Measurements from ENCODE around the gene CXorf49.
"Not testable (repeated sequence)": the region's sequence is repeated elsewhere in the genome, so short reads cannot be mapped to it uniquely, and the experiment has no call there.

Gene CXorf49

GRCh38 chrX:71718185-71718584 lies at the start of gene CXorf49:
Gene CXorf49 (minus strand): TSS chrX:71718285. CDS start chrX:71718151, 134 bp downstream.
- WGBS (ENCODE audit: insufficient coverage, insufficient read length): no CpG with 5 or more reads among the region's 30 CpGs
- H3K4me1 ChIP-seq (ENCODE audit: control insufficient read depth, insufficient read depth, low read length); H3K9me3 ChIP-seq (ENCODE audit: control insufficient read depth, insufficient read depth, low read length); H3K27ac ChIP-seq (ENCODE audit: low read length); H3K27me3 ChIP-seq (ENCODE audit: control insufficient read depth, insufficient read depth, low read length); H3K4me3 ChIP-seq (ENCODE audit: low read length); DNase-seq (ENCODE audit: low read depth, low spot score); H3K36me3 ChIP-seq (ENCODE audit: control insufficient read depth, insufficient read depth, low read length): not testable (repeated sequence)

- not testable (repeated sequence) for H3K9me3 ChIP-seq (ENCODE audit: control insufficient read depth, insufficient read depth, low read length); H3K4me3 ChIP-seq (ENCODE audit: low read length); H3K36me3 ChIP-seq (ENCODE audit: control insufficient read depth, insufficient read depth, low read length); H3K27me3 ChIP-seq (ENCODE audit: control insufficient read depth, insufficient read depth, low read length); H3K27ac ChIP-seq (ENCODE audit: low read length); DNase-seq (ENCODE audit: low read depth, low spot score); H3K4me1 ChIP-seq (ENCODE audit: control insufficient read depth, insufficient read depth, low read length)
- no CpG with 5 or more reads among the region's 14 CpGs for WGBS (ENCODE audit: insufficient coverage, insufficient read length)
These were observed 49.0 kb upstream of the CXorf49 start for GRCh38 chrX:71767134-71767533.

GRCh38 chrX:71765613-71766012 lies 47.5 kb upstream of the CXorf49 start:
- H3K36me3 ChIP-seq (ENCODE audit: control insufficient read depth, insufficient read depth, low read length); DNase-seq (ENCODE audit: low read depth, low spot score); H3K4me3 ChIP-seq (ENCODE audit: low read length); H3K27me3 ChIP-seq (ENCODE audit: control insufficient read depth, insufficient read depth, low read length); H3K4me1 ChIP-seq (ENCODE audit: control insufficient read depth, insufficient read depth, low read length); H3K9me3 ChIP-seq (ENCODE audit: control insufficient read depth, insufficient read depth, low read length); H3K27ac ChIP-seq (ENCODE audit: low read length): not testable (repeated sequence)
- no CpG with 5 or more reads among the region's 8 CpGs for WGBS (ENCODE audit: insufficient coverage, insufficient read length)

GRCh38 chrX:71764832-71765231 lies 46.7 kb upstream of the CXorf49 start:
- not testable (repeated sequence) for DNase-seq (ENCODE audit: low read depth, low spot score); H3K4me3 ChIP-seq (ENCODE audit: low read length); H3K4me1 ChIP-seq (ENCODE audit: control insufficient read depth, insufficient read depth, low read length); H3K27me3 ChIP-seq (ENCODE audit: control insufficient read depth, insufficient read depth, low read length); H3K36me3 ChIP-seq (ENCODE audit: control insufficient read depth, insufficient read depth, low read length); H3K9me3 ChIP-seq (ENCODE audit: control insufficient read depth, insufficient read depth, low read length); H3K27ac ChIP-seq (ENCODE audit: low read length)
- no CpG with 5 or more reads among the region's 11 CpGs for WGBS (ENCODE audit: insufficient coverage, insufficient read length)

- H3K4me3 ChIP-seq (ENCODE audit: low read length); H3K27me3 ChIP-seq (ENCODE audit: control insufficient read depth, insufficient read depth, low read length); H3K9me3 ChIP-seq (ENCODE audit: control insufficient read depth, insufficient read depth, low read length); DNase-seq (ENCODE audit: low read depth, low spot score); H3K4me1 ChIP-seq (ENCODE audit: control insufficient read depth, insufficient read depth, low read length); H3K36me3 ChIP-seq (ENCODE audit: control insufficient read depth, insufficient read depth, low read length); H3K27ac ChIP-seq (ENCODE audit: low read length): not testable (repeated sequence)
- no CpG with 5 or more reads among the region's 34 CpGs for WGBS (ENCODE audit: insufficient coverage, insufficient read length)
These were observed 45.0 kb upstream of the CXorf49 start, which contains the start of gene CXorf49B for GRCh38 chrX:71763049-71763448. Gene CXorf49B (plus strand): TSS chrX:71763349. CDS start chrX:71763424, 75 bp downstream.

GRCh38 chrX:71760688-71761281 lies 42.7 kb upstream of the CXorf49 start:
- H3K9me3 ChIP-seq (ENCODE audit: control insufficient read depth, insufficient read depth, low read length); DNase-seq (ENCODE audit: low read depth, low spot score); H3K36me3 ChIP-seq (ENCODE audit: control insufficient read depth, insufficient read depth, low read length); H3K4me3 ChIP-seq (ENCODE audit: low read length); H3K4me1 ChIP-seq (ENCODE audit: control insufficient read depth, insufficient read depth, low read length); H3K27me3 ChIP-seq (ENCODE audit: control insufficient read depth, insufficient read depth, low read length); H3K27ac ChIP-seq (ENCODE audit: low read length): not testable (repeated sequence)
- no CpG with 5 or more reads among the region's 20 CpGs for WGBS (ENCODE audit: insufficient coverage, insufficient read length)

- not testable (repeated sequence) for H3K36me3 ChIP-seq (ENCODE audit: control insufficient read depth, insufficient read depth, low read length); H3K27me3 ChIP-seq (ENCODE audit: control insufficient read depth, insufficient read depth, low read length); H3K9me3 ChIP-seq (ENCODE audit: control insufficient read depth, insufficient read depth, low read length); H3K27ac ChIP-seq (ENCODE audit: low read length); DNase-seq (ENCODE audit: low read depth, low spot score); H3K4me3 ChIP-seq (ENCODE audit: low read length); H3K4me1 ChIP-seq (ENCODE audit: control insufficient read depth, insufficient read depth, low read length)
- WGBS (ENCODE audit: insufficient coverage, insufficient read length): no CpG with 5 or more reads among the region's 20 CpGs
These were observed 2.3 kb upstream of the CXorf49 start for GRCh38 chrX:71720289-71720886.

- not testable (repeated sequence) for H3K27me3 ChIP-seq (ENCODE audit: control insufficient read depth, insufficient read depth, low read length); H3K36me3 ChIP-seq (ENCODE audit: control insufficient read depth, insufficient read depth, low read length); H3K9me3 ChIP-seq (ENCODE audit: control insufficient read depth, insufficient read depth, low read length); DNase-seq (ENCODE audit: low read depth, low spot score); H3K4me3 ChIP-seq (ENCODE audit: low read length); H3K27ac ChIP-seq (ENCODE audit: low read length); H3K4me1 ChIP-seq (ENCODE audit: control insufficient read depth, insufficient read depth, low read length)
- WGBS (ENCODE audit: insufficient coverage, insufficient read length): no CpG with 5 or more reads among the region's 30 CpGs
These were observed 1.1 kb upstream of the CXorf49 start for GRCh38 chrX:71719195-71719594.

- no CpG with 5 or more reads among the region's 12 CpGs for WGBS (ENCODE audit: insufficient coverage, insufficient read length)
- H3K36me3 ChIP-seq (ENCODE audit: control insufficient read depth, insufficient read depth, low read length); DNase-seq (ENCODE audit: low read depth, low spot score); H3K27ac ChIP-seq (ENCODE audit: low read length); H3K27me3 ChIP-seq (ENCODE audit: control insufficient read depth, insufficient read depth, low read length); H3K4me3 ChIP-seq (ENCODE audit: low read length); H3K4me1 ChIP-seq (ENCODE audit: control insufficient read depth, insufficient read depth, low read length); H3K9me3 ChIP-seq (ENCODE audit: control insufficient read depth, insufficient read depth, low read length): not testable (repeated sequence)
These were observed 1.8 kb downstream of the CXorf49 start for GRCh38 chrX:71716323-71716722.

GRCh38 chrX:71715551-71715950 lies 2.5 kb downstream of the CXorf49 start:
- not testable (repeated sequence) for H3K27me3 ChIP-seq (ENCODE audit: control insufficient read depth, insufficient read depth, low read length); H3K36me3 ChIP-seq (ENCODE audit: control insufficient read depth, insufficient read depth, low read length); H3K4me1 ChIP-seq (ENCODE audit: control insufficient read depth, insufficient read depth, low read length); H3K4me3 ChIP-seq (ENCODE audit: low read length); DNase-seq (ENCODE audit: low read depth, low spot score); H3K9me3 ChIP-seq (ENCODE audit: control insufficient read depth, insufficient read depth, low read length); H3K27ac ChIP-seq (ENCODE audit: low read length)
- no CpG with 5 or more reads among the region's 8 CpGs for WGBS (ENCODE audit: insufficient coverage, insufficient read length)

- not testable (repeated sequence) for H3K4me3 ChIP-seq (ENCODE audit: low read length); H3K27ac ChIP-seq (ENCODE audit: low read length); H3K36me3 ChIP-seq (ENCODE audit: control insufficient read depth, insufficient read depth, low read length); H3K27me3 ChIP-seq (ENCODE audit: control insufficient read depth, insufficient read depth, low read length); DNase-seq (ENCODE audit: low read depth, low spot score); H3K9me3 ChIP-seq (ENCODE audit: control insufficient read depth, insufficient read depth, low read length); H3K4me1 ChIP-seq (ENCODE audit: control insufficient read depth, insufficient read depth, low read length)
- no CpG with 5 or more reads among the region's 14 CpGs for WGBS (ENCODE audit: insufficient coverage, insufficient read length)
These were observed 4.0 kb downstream of the CXorf49 start for GRCh38 chrX:71714064-71714463.
